ENCODE data around the gene RAET1E. TPM values are rescaled to one million over a fixed set of nuclear protein-coding genes. Genes with fewer than 3 reads are reported as not detected.

RAET1E gene
- total RNA-seq, 1 experiment from 2014 or later: not detected

Other genes starting within 250 kb of the RAET1E start
- gene KATNA1, start 249.4 kb downstream of the RAET1E start, total RNA-seq (2022): 9.9 and 13.1 TPM in 2 replicates
- gene LATS1, start 180.0 kb downstream of the RAET1E start, total RNA-seq (2022): 20.0 and 20.7 TPM in 2 replicates
- gene NUP43, start 151.6 kb downstream of the RAET1E start, total RNA-seq (2022): 38.4 and 42.8 TPM in 2 replicates
- 56.8 and 63.4 TPM in 2 replicates for gene PCMT1, start 148.4 kb downstream of the RAET1E start, total RNA-seq (2022)
- 27.4 and 31.1 TPM in 2 replicates for gene LRP11, start 33.8 kb downstream of the RAET1E start, total RNA-seq (2022)
- 0.54 TPM in 1 of 2 replicates, not detected in the other for gene RAET1G, start 25.0 kb upstream of the RAET1E start, total RNA-seq (2022)
- 7.1 and 7.6 TPM in 2 replicates for gene ULBP2, start 43.9 kb upstream of the RAET1E start, total RNA-seq (2022)
- 2.2 and 2.5 TPM in 2 replicates for gene ULBP1, start 65.8 kb upstream of the RAET1E start, total RNA-seq (2022)
- 1.3 and 2.3 TPM in 2 replicates for gene RAET1L, start 127.4 kb upstream of the RAET1E start, total RNA-seq (2022)
- 8.4 and 9.8 TPM in 2 replicates for gene ULBP3, start 171.0 kb upstream of the RAET1E start, total RNA-seq (2022)
- gene PPP1R14C, start 244.9 kb upstream of the RAET1E start, total RNA-seq (2022): 2.7 and 3.6 TPM in 2 replicates

Measured in Calu3 (cell line).